GM10266 (cell line): ENCODE measurements around the gene TMEM186.
"Not testable (repeated sequence)": the region's sequence is repeated elsewhere in the genome, so short reads cannot be mapped to it uniquely, and the experiment has no call there.

Experiments used
- DNase-seq: peaks from one replicate; pipeline ENCODE4 v3.0.0; 2012; ENCODE audit errors: extremely low spot score
- TF ChIP-seq, protein P1 (sequence below): IDR thresholded peaks from 2 replicates; pipeline ENCODE4 v1.5.1; 2012; ENCODE audit warnings: mild to moderate bottlenecking, low read depth; ENCODE audit not compliant: control insufficient read depth, insufficient read depth; ENCODE audit errors: missing control alignments

TMEM186 gene

DNA sequence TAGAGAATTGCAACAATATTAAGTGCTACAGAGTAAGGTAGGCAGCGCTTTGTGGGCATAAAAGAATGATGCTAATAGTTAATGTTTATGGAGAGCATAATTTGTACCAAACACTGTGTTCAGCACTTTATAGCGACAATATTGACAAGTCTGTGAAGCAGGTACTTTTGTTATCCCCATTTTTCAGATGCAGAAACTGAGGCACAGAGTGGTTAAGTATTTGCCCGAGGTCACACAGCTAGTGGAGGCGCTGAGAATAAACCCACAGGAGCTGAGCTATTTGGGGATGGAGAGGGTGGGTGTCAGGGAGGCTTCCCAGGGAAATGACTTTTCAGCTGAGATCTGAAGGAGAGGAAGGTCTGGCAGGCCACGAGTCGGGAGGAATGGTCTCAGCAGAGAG is 39.4 kb downstream of the TMEM186 start:
- DNase-seq: no peak
- TF ChIP-seq, protein P1, sequence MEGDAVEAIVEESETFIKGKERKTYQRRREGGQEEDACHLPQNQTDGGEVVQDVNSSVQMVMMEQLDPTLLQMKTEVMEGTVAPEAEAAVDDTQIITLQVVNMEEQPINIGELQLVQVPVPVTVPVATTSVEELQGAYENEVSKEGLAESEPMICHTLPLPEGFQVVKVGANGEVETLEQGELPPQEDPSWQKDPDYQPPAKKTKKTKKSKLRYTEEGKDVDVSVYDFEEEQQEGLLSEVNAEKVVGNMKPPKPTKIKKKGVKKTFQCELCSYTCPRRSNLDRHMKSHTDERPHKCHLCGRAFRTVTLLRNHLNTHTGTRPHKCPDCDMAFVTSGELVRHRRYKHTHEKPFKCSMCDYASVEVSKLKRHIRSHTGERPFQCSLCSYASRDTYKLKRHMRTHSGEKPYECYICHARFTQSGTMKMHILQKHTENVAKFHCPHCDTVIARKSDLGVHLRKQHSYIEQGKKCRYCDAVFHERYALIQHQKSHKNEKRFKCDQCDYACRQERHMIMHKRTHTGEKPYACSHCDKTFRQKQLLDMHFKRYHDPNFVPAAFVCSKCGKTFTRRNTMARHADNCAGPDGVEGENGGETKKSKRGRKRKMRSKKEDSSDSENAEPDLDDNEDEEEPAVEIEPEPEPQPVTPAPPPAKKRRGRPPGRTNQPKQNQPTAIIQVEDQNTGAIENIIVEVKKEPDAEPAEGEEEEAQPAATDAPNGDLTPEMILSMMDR: no peak

DNA sequence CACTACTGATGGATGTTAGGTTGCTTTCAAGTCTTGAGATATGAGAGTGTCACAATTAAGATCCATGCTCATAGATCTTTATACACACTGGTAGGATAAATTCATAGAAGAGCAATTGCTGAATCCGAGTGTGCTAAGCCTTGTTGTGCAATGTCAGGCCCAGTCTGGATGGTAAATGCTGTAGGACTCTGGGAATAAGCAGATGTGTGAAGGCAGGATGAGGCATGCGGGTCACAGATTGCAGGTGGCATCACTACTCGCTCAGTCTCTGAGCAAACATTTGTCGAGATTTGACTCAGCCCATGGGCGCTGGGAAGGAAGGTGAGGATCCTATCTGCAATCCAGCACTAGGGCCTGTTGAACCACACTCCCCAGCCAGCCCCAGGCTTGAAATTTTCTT is 40.7 kb downstream of the TMEM186 start:
- TF ChIP-seq, protein P1: no peak
- DNase-seq: no peak

DNA sequence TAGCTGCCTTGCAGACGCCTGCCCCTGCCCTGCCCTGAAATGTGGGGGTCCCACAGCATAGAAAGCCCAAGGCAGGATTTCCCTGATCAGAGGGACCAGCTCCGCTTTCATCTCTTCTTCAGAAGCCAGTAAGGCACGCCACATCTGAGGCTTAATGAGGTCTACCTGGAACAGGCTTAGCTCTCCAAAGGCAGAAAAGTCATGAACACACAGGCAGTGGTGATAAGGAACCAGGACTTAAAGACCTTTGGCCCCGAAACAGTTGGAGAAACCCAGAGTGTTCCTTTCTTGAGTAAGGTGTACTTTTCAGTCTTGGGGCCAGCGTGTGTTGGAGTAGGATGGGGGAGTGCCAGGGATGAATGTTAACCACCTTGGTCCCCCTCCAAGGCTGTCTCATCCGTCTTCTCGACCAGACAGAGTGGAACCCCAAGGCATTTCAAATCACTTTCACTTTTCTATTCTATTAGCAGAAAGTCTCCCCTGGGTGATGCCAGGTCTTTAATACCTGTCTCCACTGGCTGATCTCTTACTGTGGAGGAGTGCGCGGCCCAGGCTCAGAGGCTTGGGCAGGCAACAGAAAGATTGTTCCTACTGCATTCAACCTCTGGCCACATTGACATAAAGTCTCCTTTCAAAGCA is 43.9 kb downstream of the TMEM186 start:
- no peak for DNase-seq
- TF ChIP-seq, protein P1: no peak

DNA sequence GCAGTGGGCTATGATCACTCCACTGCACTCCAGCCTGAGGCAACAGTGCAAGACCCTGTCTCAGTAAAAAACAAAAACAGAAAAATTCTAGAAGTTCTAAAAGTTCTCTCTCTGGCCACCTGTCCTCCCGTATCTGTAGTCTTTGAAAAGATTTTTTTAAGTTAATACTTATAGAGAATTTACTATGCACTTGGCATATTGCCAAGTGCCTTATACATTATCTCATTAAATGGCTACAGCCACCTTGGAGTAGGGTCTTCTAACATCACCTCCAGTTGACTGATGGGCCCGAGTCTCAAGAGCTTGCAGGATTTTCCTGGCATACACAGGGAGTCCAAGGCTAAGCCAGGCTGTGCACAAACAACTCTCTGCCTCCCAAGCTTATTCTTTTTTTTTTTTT is 44.7 kb downstream of the TMEM186 start:
- TF ChIP-seq, protein P1: no peak

DNA sequence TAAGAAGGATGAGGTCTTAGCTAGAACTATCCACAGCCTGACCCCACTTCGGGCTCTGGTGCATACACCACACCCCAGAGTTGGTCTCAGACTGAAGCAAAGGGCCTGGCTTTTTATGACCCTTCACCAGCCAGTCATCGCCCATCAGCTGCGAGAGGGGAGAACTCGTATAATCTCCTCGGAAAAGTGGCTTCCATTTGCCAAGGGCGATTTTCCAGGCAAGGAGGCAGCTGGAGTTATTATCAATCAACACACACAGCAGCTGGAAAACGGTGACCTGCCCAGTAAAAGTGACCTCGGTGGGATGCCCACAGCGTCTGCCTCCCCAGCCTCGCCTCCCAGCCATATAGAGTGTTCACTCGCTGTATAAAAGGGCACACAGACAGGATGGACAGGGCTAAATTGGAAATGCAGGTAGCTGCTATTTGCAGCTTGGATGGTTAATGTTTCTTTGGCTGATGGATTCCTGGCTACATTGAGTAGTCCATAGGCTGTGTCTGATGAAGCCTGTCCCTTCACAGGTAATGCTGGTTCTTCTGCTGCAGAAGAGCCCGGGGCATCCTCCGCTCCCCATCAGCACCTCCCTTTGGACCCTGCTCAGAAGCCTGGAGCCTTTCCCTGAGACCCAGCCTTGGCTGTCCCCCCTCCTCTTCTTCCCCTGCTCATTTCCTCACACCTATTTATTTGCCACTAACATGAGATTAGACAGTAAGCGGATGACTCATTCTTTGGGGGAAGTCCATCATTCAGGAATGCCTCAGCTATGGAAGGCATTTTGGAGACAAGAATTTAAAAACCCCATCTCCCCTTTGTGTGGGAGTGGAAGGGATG is 45.7 kb downstream of the TMEM186 start:
- TF ChIP-seq, protein P1: no peak
- DNase-seq: no peak

More for the DNA sequence above, 44.7 kb downstream of the TMEM186 start:
- no peak for DNase-seq

DNA sequence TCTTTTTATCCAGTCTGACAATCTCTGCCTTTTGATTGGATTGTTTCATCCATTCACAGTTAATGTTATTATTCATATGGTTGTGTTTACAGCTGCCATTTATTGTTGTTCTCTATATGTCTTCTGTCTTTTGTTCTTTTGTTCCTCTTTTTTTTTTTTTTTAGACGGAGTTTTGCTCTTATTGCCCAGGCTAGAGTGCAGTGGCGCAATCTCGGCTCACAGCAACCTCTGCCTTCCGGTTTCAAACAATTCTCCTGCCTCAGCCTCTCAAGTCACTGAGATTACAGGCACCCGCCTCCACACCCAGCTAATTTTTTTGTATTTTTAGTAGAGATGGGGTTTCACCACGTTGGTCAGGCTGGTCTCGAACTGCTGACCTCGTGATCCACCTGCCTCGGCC is 48.5 kb downstream of the TMEM186 start:
- not testable (repeated sequence) for DNase-seq
